ENCODE measurements around the gene VASH1. TPM values are rescaled to one million over a fixed set of nuclear protein-coding genes. Genes with fewer than 3 reads are reported as not detected.
A peak's percentile ranks its signal among the peaks of the same experiment; 100 is the strongest.

VASH1 gene
- total RNA-seq, 2 donors from 2014 or later: 4.4 to 6.1 TPM

- Mint-ChIP-seq H3K4me1 (ENCODE audit: low read depth) (peaks cover 21% of the 10 kb centered on the region), H3K4me3 (no peak overlapping the region), H3K27me3 (ENCODE audit: low read depth) (no peaks in the 10 kb centered on the region), H3K9me3 (no peaks in the 10 kb centered on the region), H3K27ac (no peak overlapping the region), H3K36me3 (ENCODE audit: insufficient read depth in 2 of 2) (no peaks in the 10 kb centered on the region)
- no peak for ATAC-seq (replicated peaks in 1 of 2)
- no peak for DNase-seq
Observed at GRCh38 chr14:76769636-76770292, 8.5 kb downstream of the VASH1 start.

- Mint-ChIP-seq H3K27me3 (ENCODE audit: low read depth) (no peaks in the 10 kb centered on the region), H3K4me1 (ENCODE audit: low read depth) (peaks cover 21% of the 10 kb centered on the region), H3K27ac (no peak overlapping the region), H3K36me3 (ENCODE audit: insufficient read depth in 2 of 2) (no peaks in the 10 kb centered on the region), H3K4me3 (no peak overlapping the region), H3K9me3 (no peaks in the 10 kb centered on the region)
- no peak for ATAC-seq (replicated peaks in 1 of 2)
- DNase-seq: no peak
Observed at GRCh38 chr14:76770521-76771436, 9.5 kb downstream of the VASH1 start.

GRCh38 chr14:76771437-76771980, 10.2 kb downstream of the VASH1 start:
- Mint-ChIP-seq H3K27me3 (ENCODE audit: low read depth) (no peaks in the 10 kb centered on the region), H3K27ac (no peak overlapping the region), H3K36me3 (ENCODE audit: insufficient read depth in 2 of 2) (no peaks in the 10 kb centered on the region), H3K9me3 (no peaks in the 10 kb centered on the region), H3K4me1 (ENCODE audit: low read depth) (peaks cover 21% of the 10 kb centered on the region), H3K4me3 (no peak overlapping the region)
- ATAC-seq (replicated peaks in 1 of 2): no peak
- no peak for DNase-seq

GRCh38 chr14:76772300-76773187, 11.3 kb downstream of the VASH1 start:
- Mint-ChIP-seq H3K27ac (no peak overlapping the region), H3K36me3 (ENCODE audit: insufficient read depth in 2 of 2) (no peaks in the 10 kb centered on the region), H3K4me3 (no peak overlapping the region), H3K4me1 (ENCODE audit: low read depth) (peaks cover 21% of the 10 kb centered on the region), H3K27me3 (ENCODE audit: low read depth) (no peaks in the 10 kb centered on the region), H3K9me3 (no peaks in the 10 kb centered on the region)
- DNase-seq (no peak), ATAC-seq (replicated peaks in 1 of 2) (no peak)

GRCh38 chr14:76773188-76773885, 12.1 kb downstream of the VASH1 start:
- ATAC-seq (replicated peaks in 1 of 2) (peak; percentile 49 to 51), DNase-seq (peak in 1 of 2 donors; percentile 24)
- Mint-ChIP-seq H3K36me3 (ENCODE audit: insufficient read depth in 2 of 2) (no peaks in the 10 kb centered on the region), H3K9me3 (no peaks in the 10 kb centered on the region), H3K4me3 (no peak overlapping the region), H3K27me3 (ENCODE audit: low read depth) (no peaks in the 10 kb centered on the region), H3K27ac (no peak overlapping the region), H3K4me1 (ENCODE audit: low read depth) (peaks cover 15% of the 10 kb centered on the region)

GRCh38 chr14:76773956-76774820, 12.9 kb downstream of the VASH1 start:
- Mint-ChIP-seq H3K4me1 (ENCODE audit: low read depth) (peaks cover 7% of the 10 kb centered on the region), H3K36me3 (ENCODE audit: insufficient read depth in 2 of 2) (no peaks in the 10 kb centered on the region), H3K4me3 (no peak overlapping the region), H3K9me3 (no peaks in the 10 kb centered on the region), H3K27me3 (ENCODE audit: low read depth) (no peaks in the 10 kb centered on the region), H3K27ac (no peak overlapping the region)
- ATAC-seq (replicated peaks in 1 of 2) (no peak), DNase-seq (no peak)

GRCh38 chr14:76774821-76775694, 13.8 kb downstream of the VASH1 start:
- H3K27me3 Mint-ChIP-seq (ENCODE audit: low read depth): no peaks in the 10 kb centered on the region
- H3K36me3 Mint-ChIP-seq (ENCODE audit: insufficient read depth in 2 of 2): no peaks in the 10 kb centered on the region
- ATAC-seq (replicated peaks in 1 of 2): no peak
- H3K9me3 Mint-ChIP-seq: no peaks in the 10 kb centered on the region
- DNase-seq: no peak
- no peak overlapping the region for H3K4me3 Mint-ChIP-seq
- peaks cover 12% of the 10 kb centered on the region for H3K4me1 Mint-ChIP-seq (ENCODE audit: low read depth)
- H3K27ac Mint-ChIP-seq: no peak overlapping the region

GRCh38 chr14:76775695-76776427, 14.6 kb downstream of the VASH1 start:
- no peaks in the 10 kb centered on the region for H3K9me3 Mint-ChIP-seq
- ATAC-seq (replicated peaks in 1 of 2) (no peak), DNase-seq (no peak)
- no peak overlapping the region for H3K27ac Mint-ChIP-seq
- no peaks in the 10 kb centered on the region for H3K36me3 Mint-ChIP-seq (ENCODE audit: insufficient read depth in 2 of 2)
- H3K4me3 Mint-ChIP-seq: no peak overlapping the region
- H3K27me3 Mint-ChIP-seq (ENCODE audit: low read depth): no peaks in the 10 kb centered on the region
- H3K4me1 Mint-ChIP-seq (ENCODE audit: low read depth): peaks cover 18% of the 10 kb centered on the region

GRCh38 chr14:76776428-76777251, 15.4 kb downstream of the VASH1 start:
- H3K27ac Mint-ChIP-seq: no peak overlapping the region
- H3K9me3 Mint-ChIP-seq: no peaks in the 10 kb centered on the region
- H3K36me3 Mint-ChIP-seq (ENCODE audit: insufficient read depth in 2 of 2): no peaks in the 10 kb centered on the region
- H3K27me3 Mint-ChIP-seq (ENCODE audit: low read depth): no peaks in the 10 kb centered on the region
- ATAC-seq (replicated peaks in 1 of 2) (no peak), DNase-seq (no peak)
- no peak overlapping the region for H3K4me3 Mint-ChIP-seq
- H3K4me1 Mint-ChIP-seq (ENCODE audit: low read depth): peaks cover 18% of the 10 kb centered on the region

- no peak overlapping the region for H3K27ac Mint-ChIP-seq
- peaks cover 29% of the 10 kb centered on the region for H3K4me1 Mint-ChIP-seq (ENCODE audit: low read depth)
- H3K36me3 Mint-ChIP-seq (ENCODE audit: insufficient read depth in 2 of 2): no peaks in the 10 kb centered on the region
- H3K4me3 Mint-ChIP-seq: no peak overlapping the region
- H3K9me3 Mint-ChIP-seq: no peaks in the 10 kb centered on the region
- DNase-seq (no peak), ATAC-seq (replicated peaks in 1 of 2) (no peak)
- H3K27me3 Mint-ChIP-seq (ENCODE audit: low read depth): no peaks in the 10 kb centered on the region
Observed at GRCh38 chr14:76777721-76778120, 16.5 kb downstream of the VASH1 start.
